ENCODE measurements around the gene DNAH11. TPM values are rescaled to one million over a fixed set of nuclear protein-coding genes. Genes with fewer than 3 reads are reported as not detected.

Gene DNAH11
- total and polyA plus RNA-seq, 8 donors = 0.46 to 3.8 (median 1.1) TPM

GRCh38 chr7:21758286-21758685 lies 215.4 kb downstream of the DNAH11 start:
- no peak overlapping the region for H3K4me3 ChIP-seq
- DNase-seq = no peak
- no peaks in the 10 kb centered on the region for H3K27me3 ChIP-seq
- H3K4me1 ChIP-seq = no peaks in the 10 kb centered on the region
- ATAC-seq = no peak
- 31 to 33% methylated on average over 3 of the region's 3 CpGs for WGBS, 2 donors
- H3K9me3 ChIP-seq = no peaks in the 10 kb centered on the region
- H3K36me3 ChIP-seq = no peaks in the 10 kb centered on the region
- intact Hi-C loops (cut with DNase I) = no loop called here
- no peak overlapping the region for H3K27ac ChIP-seq
- no peak for FAIRE-seq
- TF ChIP-seq CTCF (IDR thresholded peaks at IDR 0.05) = no peak

- H3K9me3 ChIP-seq = no peaks in the 10 kb centered on the region
- intact Hi-C loops (cut with DNase I) = no loop called here
- TF ChIP-seq CTCF (IDR thresholded peaks at IDR 0.05) = no peak
These were observed 219.6 kb downstream of the DNAH11 start for GRCh38 chr7:21762469-21762868.

GRCh38 chr7:21763818-21764217 lies 221.0 kb downstream of the DNAH11 start:
- Histone ChIP-seq H3K36me3 (no peaks in the 10 kb centered on the region), H3K4me1 (no peaks in the 10 kb centered on the region), H3K27ac (no peak overlapping the region), H3K27me3 (no peaks in the 10 kb centered on the region), H3K4me3 (no peak overlapping the region), H3K9me3 (no peaks in the 10 kb centered on the region)
- intact Hi-C loops (cut with DNase I) = no loop called here
- ATAC-seq (no peak), DNase-seq (no peak), FAIRE-seq (no peak)
- 84 to 94% methylated on average over 4 of the region's 4 CpGs for WGBS, 2 donors
- no peak for TF ChIP-seq CTCF (IDR thresholded peaks at IDR 0.05)

More at GRCh38 chr7:21762469-21762868, 219.6 kb downstream of the DNAH11 start:
- H3K4me3 ChIP-seq = no peak overlapping the region
- no peaks in the 10 kb centered on the region for H3K36me3 ChIP-seq
- ATAC-seq (no peak), DNase-seq (no peak), FAIRE-seq (no peak)
- H3K4me1 ChIP-seq = no peaks in the 10 kb centered on the region
- 25 to 36% methylated on average over 1 of the region's 1 CpG for whole genome bisulfite sequencing, 2 donors
- no peak overlapping the region for H3K27ac ChIP-seq
- no peaks in the 10 kb centered on the region for H3K27me3 ChIP-seq

GRCh38 chr7:21766218-21766617 lies 223.4 kb downstream of the DNAH11 start:
- 63% methylated on average over 2 of the region's 2 CpGs for WGBS, 2 donors
- Histone ChIP-seq H3K4me3 (no peak overlapping the region), H3K27me3 (no peaks in the 10 kb centered on the region), H3K9me3 (no peaks in the 10 kb centered on the region), H3K4me1 (no peaks in the 10 kb centered on the region), H3K27ac (no peak overlapping the region), H3K36me3 (no peaks in the 10 kb centered on the region)
- intact Hi-C loops (cut with DNase I) = no loop called here
- no peak for ATAC-seq
- TF ChIP-seq CTCF (IDR thresholded peaks at IDR 0.05) = no peak
- DNase-seq = no peak
- FAIRE-seq = no peak

DNA sequence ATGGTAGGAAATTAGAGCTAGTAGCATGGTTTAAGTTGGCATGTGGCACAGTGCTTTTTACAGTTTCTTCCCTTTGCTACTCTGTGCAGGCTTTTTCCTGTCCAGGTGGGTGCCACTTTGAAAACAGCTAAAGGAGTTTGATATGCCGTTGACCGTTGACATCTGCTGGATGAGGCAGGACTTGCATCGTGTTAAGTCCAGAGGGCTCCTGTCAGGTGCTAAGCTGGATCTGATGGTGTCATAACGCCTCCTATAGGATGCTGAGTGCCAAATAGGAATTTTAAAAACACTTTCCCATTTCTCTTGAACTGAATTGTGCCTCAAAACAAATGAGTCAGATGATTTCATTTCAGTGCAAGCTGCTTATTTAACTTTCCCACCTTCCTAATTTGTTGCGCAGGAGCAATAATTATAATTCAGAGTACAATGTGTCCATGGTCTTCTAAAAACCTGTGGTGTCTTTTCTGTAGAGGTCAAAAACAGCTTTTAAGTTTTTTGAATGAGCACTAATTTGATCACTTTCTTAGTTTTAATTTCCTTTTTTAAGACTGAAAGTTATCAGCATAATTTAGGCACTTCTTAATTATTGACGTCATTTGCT lies 224.6 kb downstream of the DNAH11 start:
- ATAC-seq (peak; percentile 53 to 98 (median 94)), FAIRE-seq (no peak), DNase-seq (peak in 4 of 6 donors; percentile 20 to 49 (median 30))
- Histone ChIP-seq H3K36me3 (no peaks in the 10 kb centered on the region), H3K4me1 (no peaks in the 10 kb centered on the region), H3K27ac (no peak overlapping the region), H3K27me3 (no peaks in the 10 kb centered on the region), H3K4me3 (no peak overlapping the region), H3K9me3 (no peaks in the 10 kb centered on the region)
- intact Hi-C loops (cut with DNase I) = no loop called here
- peak in 2 of 4 donors; percentile 28 to 32 for TF ChIP-seq CTCF (IDR thresholded peaks at IDR 0.05)
- WGBS, 2 donors = 14 to 16% methylated on average over 6 of the region's 6 CpGs

Data from pancreas (tissue), 10 donors.